H1 (cell line): ENCODE data around the gene RCAN2. TPM values are rescaled to one million over a fixed set of nuclear protein-coding genes. Genes with fewer than 3 reads are reported as not detected.

Experiments used
- CTCF ChIA-PET: fragments of 300-600 bp; sonication (Branson Sonifier 250); formaldehyde crosslinking; loops from one replicate; lab custom pipeline; 2021; ENCODE audit not compliant: partially characterized antibody; lab: Charles Lee
- POLR2A ChIA-PET: fragments of 300-600 bp; sonication (Branson Sonifier 250); formaldehyde crosslinking; loops from one replicate; lab custom pipeline; 2021; ENCODE audit warnings: inconsistent platforms; ENCODE audit not compliant: partially characterized antibody; lab: Charles Lee
- DNase-seq, 2 experiments: peaks; one replicate each; pipeline versions ENCODE4 v3.0.0 to v3.0.0-alpha.2; 2010 to 2022; ENCODE audit warnings: low spot score in 2 of 2, low read depth in 1 of 2, mixed read lengths in 1 of 2
- FAIRE-seq: peaks from 2 replicates; lab custom pipeline; 2011; peaks lifted over from hg19 to GRCh38; lab: Jason Lieb, UNC
- H2AFZ ChIP-seq: 2 replicates; pipeline ENCODE4 v1.8.1; 2012; ENCODE audit warnings: low read length, inconsistent platforms
- H2AK5ac ChIP-seq: 2 replicates; pipeline ENCODE4 v1.6.1; 2013; ENCODE audit warnings: low read depth, low read length
- H2BK120ac ChIP-seq: replicated peaks from 2 replicates; pipeline ENCODE3; 2013; ENCODE audit warnings: low read depth, low read length, inconsistent platforms
- H2BK12ac ChIP-seq: 2 replicates; pipeline ENCODE4 v1.6.1; 2013; ENCODE audit warnings: low read depth, low read length
- H2BK15ac ChIP-seq: 2 replicates; pipeline ENCODE4 v1.6.1; 2013; ENCODE audit warnings: low read length
- H2BK20ac ChIP-seq: 2 replicates; pipeline ENCODE4 v1.6.1; 2013; ENCODE audit warnings: low read length
- H2BK5ac ChIP-seq: 2 replicates; pipeline ENCODE4 v1.6.1; 2013; ENCODE audit warnings: low read depth, low read length
- H3K14ac ChIP-seq: 2 replicates; pipeline ENCODE4 v1.6.1; 2013; ENCODE audit warnings: inconsistent platforms; ENCODE audit not compliant: insufficient read length
- H3K18ac ChIP-seq: 2 replicates; pipeline ENCODE4 v1.6.1; 2013; ENCODE audit warnings: low read length; ENCODE audit errors: extremely low read depth
- H3K23ac ChIP-seq: 2 replicates; pipeline ENCODE4 v1.6.1; 2013; ENCODE audit warnings: inconsistent platforms; ENCODE audit not compliant: insufficient read length
- H3K23me2 ChIP-seq: 2 replicates; pipeline ENCODE4 v1.6.1; 2013; ENCODE audit warnings: low read depth, low read length
- H3K27ac ChIP-seq: 2 replicates; pipeline ENCODE4 v1.6.1; 2011; ENCODE audit warnings: low read depth, low read length, inconsistent platforms
- H3K27me3 ChIP-seq, 4 experiments: replicated peaks in 1 of 4; 1 replicate in 1 of 4; 2 replicates in 3 of 4; pipeline versions ENCODE4 v1.6.1 to v1.8.1; 2011 to 2013; ENCODE audit warnings: low read length in 3 of 4, mild to moderate bottlenecking in 3 of 4, inconsistent platforms in 2 of 4, mixed read lengths in 2 of 4, moderate library complexity in 1 of 4; ENCODE audit not compliant: control insufficient read depth in 3 of 4, insufficient read depth in 3 of 4; ENCODE audit errors: extremely low read depth in 1 of 4
- H3K36me3 ChIP-seq, 4 experiments: 2 replicates each; pipeline versions ENCODE4 v1.6.1 to v1.8.1; 2011 to 2013; ENCODE audit warnings: mild to moderate bottlenecking in 4 of 4, low read length in 3 of 4, moderate library complexity in 2 of 4, control low read depth in 1 of 4, inconsistent platforms in 1 of 4; ENCODE audit not compliant: insufficient read depth in 4 of 4, control insufficient read depth in 2 of 4
- H3K4ac ChIP-seq: replicated peaks from 2 replicates; pipeline ENCODE3; 2013; ENCODE audit warnings: low read length, low read depth, mixed read lengths, inconsistent platforms; ENCODE audit not compliant: insufficient read length
- H3K4me1 ChIP-seq, 4 experiments: replicated peaks in 1 of 4; 1 replicate in 1 of 4; 2 replicates in 3 of 4; pipeline versions ENCODE4 v1.6.1 to v1.8.1; 2011 to 2013; ENCODE audit warnings: low read length in 3 of 4, inconsistent platforms in 2 of 4, mixed read lengths in 1 of 4; ENCODE audit not compliant: insufficient read depth in 4 of 4, control insufficient read depth in 3 of 4
- H3K4me2 ChIP-seq, 2 experiments: 2 replicates each; pipeline versions ENCODE4 v1.6.1 to v1.8.1; 2011 to 2013; ENCODE audit warnings: low read depth in 2 of 2, low read length in 2 of 2, control low read depth in 1 of 2, inconsistent platforms in 1 of 2, mild to moderate bottlenecking in 1 of 2; ENCODE audit not compliant: insufficient read depth in 1 of 2
- H3K4me3 ChIP-seq, 4 experiments: fragments of 200-600, 300-600 bp in 1 of 4; sonication (generic), shearing (Covaris generic), sonication (Bioruptor Twin) in 1 of 4; 2 replicates each; pipeline versions ENCODE4 v1.5.1 to v1.8.1; 2011 to 2016; ENCODE audit warnings: low read length in 4 of 4, low read depth in 3 of 4, control low read depth in 2 of 4, inconsistent platforms in 2 of 4, mild to moderate bottlenecking in 2 of 4, mixed read lengths in 1 of 4, moderate library complexity in 1 of 4; ENCODE audit not compliant: insufficient read depth in 2 of 4; ENCODE audit errors: extremely low read depth in 1 of 4
- H3K56ac ChIP-seq: replicated peaks from 2 replicates; pipeline ENCODE3; 2013; ENCODE audit warnings: low read depth, mild to moderate bottlenecking, mixed read lengths, low read length, inconsistent platforms; ENCODE audit not compliant: insufficient read length
- H3K79me1 ChIP-seq: 2 replicates; pipeline ENCODE4 v1.6.1; 2013; ENCODE audit warnings: low read depth, low read length, control low read depth
- H3K79me2 ChIP-seq, 2 experiments: 2 replicates each; pipeline versions ENCODE4 v1.6.1 to v1.8.1; 2012 to 2013; ENCODE audit warnings: low read length in 2 of 2, mild to moderate bottlenecking in 2 of 2, inconsistent platforms in 1 of 2; ENCODE audit not compliant: insufficient read depth in 2 of 2, control insufficient read depth in 1 of 2
- H3K9ac ChIP-seq, 4 experiments: replicated peaks in 1 of 4; 1 replicate in 1 of 4; 2 replicates in 3 of 4; pipeline versions ENCODE4 v1.6.1 to v1.8.1; 2011 to 2013; ENCODE audit warnings: low read depth in 3 of 4, low read length in 3 of 4, control low read depth in 2 of 4, mild to moderate bottlenecking in 2 of 4, moderate library complexity in 2 of 4, inconsistent platforms in 1 of 4; ENCODE audit errors: extremely low read depth in 1 of 4
- H3K9me3 ChIP-seq, 2 experiments: 2 replicates each; pipeline versions ENCODE4 v1.6.1 to v1.8.1; 2012 to 2013; ENCODE audit warnings: mild to moderate bottlenecking in 2 of 2, moderate library complexity in 2 of 2, control low read depth in 1 of 2, inconsistent platforms in 1 of 2, low read depth in 1 of 2, low read length in 1 of 2, mixed read lengths in 1 of 2; ENCODE audit not compliant: insufficient read depth in 2 of 2
- H4K20me1 ChIP-seq, 2 experiments: replicated peaks in 1 of 2; 2 replicates each; pipeline versions ENCODE3 to v1.8.1; 2011 to 2013; ENCODE audit warnings: inconsistent platforms in 2 of 2, low read length in 2 of 2, mild to moderate bottlenecking in 1 of 2; ENCODE audit not compliant: insufficient read depth in 2 of 2, control insufficient read depth in 1 of 2
- H4K5ac ChIP-seq: 2 replicates; pipeline ENCODE4 v1.6.1; 2013; ENCODE audit warnings: low read length, low read depth, mixed read lengths, inconsistent platforms; ENCODE audit not compliant: insufficient read length
- H4K8ac ChIP-seq: 2 replicates; pipeline ENCODE4 v1.8.0; 2013; ENCODE audit warnings: mild to moderate bottlenecking, moderate library complexity, low read length, inconsistent platforms; ENCODE audit not compliant: insufficient read depth; ENCODE audit errors: extremely low read depth
- H4K91ac ChIP-seq: replicated peaks from 2 replicates; pipeline ENCODE3; 2013; ENCODE audit warnings: low read length, mixed read lengths, inconsistent platforms; ENCODE audit not compliant: insufficient read length
- ASH2L ChIP-seq: fragments of 200-600, 300-600 bp; sonication (generic); IDR thresholded peaks from one replicate; pipeline ENCODE4 v1.7.1; 2017; ENCODE audit warnings: low read length
- ATF3 ChIP-seq: IDR thresholded peaks from 2 replicates; pipeline ENCODE4 v1.6.1; 2011; ENCODE audit warnings: low read depth, mild to moderate bottlenecking, low read length; ENCODE audit not compliant: insufficient read depth
- CTBP2 ChIP-seq: IDR thresholded peaks from 2 replicates; pipeline ENCODE4 v1.7.0; 2011; ENCODE audit warnings: borderline replicate concordance, mild to moderate bottlenecking, moderate library complexity, mixed read lengths, low read length; ENCODE audit not compliant: insufficient read depth, insufficient read length
- EGR1 ChIP-seq: IDR thresholded peaks from 2 replicates; pipeline ENCODE4 v1.6.1; 2011; ENCODE audit warnings: low read depth, low read length, borderline replicate concordance
- NRF1 ChIP-seq: IDR thresholded peaks from 2 replicates; pipeline ENCODE4 v1.6.1; 2011; ENCODE audit warnings: mild to moderate bottlenecking, low read depth, low read length, improper control_type of control experiment
- PHF8 ChIP-seq: fragments of 200-600 bp; sonication (generic); conservative IDR thresholded peaks from 2 replicates; pipeline ENCODE4 v1.7.1; 2012; ENCODE audit warnings: low read depth, mild to moderate bottlenecking, inconsistent platforms, low read length, moderate library complexity
- RFX5 ChIP-seq: IDR thresholded peaks from 2 replicates; pipeline ENCODE4 v1.6.1; 2011; ENCODE audit warnings: low read depth, low read length, improper control_type of control experiment, borderline replicate concordance
- SAP30 ChIP-seq: fragments of 300-600 bp; sonication (generic); IDR thresholded peaks from 2 replicates; pipeline ENCODE4 v1.7.1; 2012; ENCODE audit warnings: low read length, moderate library complexity, mild to moderate bottlenecking, inconsistent platforms; ENCODE audit not compliant: insufficient read depth, insufficient replicate concordance
- SIRT6 ChIP-seq: IDR thresholded peaks from one replicate; pipeline ENCODE4 v1.7.1; 2012; ENCODE audit warnings: low read length, inconsistent platforms
- ZNF274 ChIP-seq: IDR thresholded peaks from 2 replicates; pipeline ENCODE4 v1.7.0; 2012; ENCODE audit warnings: low read length, borderline replicate concordance; ENCODE audit errors: extremely low read depth
- WGBS, 2 experiments: shearing (Covaris generic) in 1 of 2; methylation state at CpG; one replicate each; pipeline versions ENCODE4 v1.1.6 to v1.1.7; 2013 to 2015; ENCODE audit warnings: low lambda C conversion rate in 2 of 2, mixed read lengths in 2 of 2, inconsistent platforms in 1 of 2, low coverage in 1 of 2, missing lambda C conversion rate in 1 of 2; ENCODE audit not compliant: insufficient replicate concordance in 2 of 2, insufficient coverage in 1 of 2, insufficient read length in 1 of 2; ENCODE audit errors: extremely low coverage in 1 of 2, missing lambda C conversion rate in 1 of 2; 5-methylcytosine and 5-hydroxymethylcytosine counted together
- polyA plus RNA-seq, 7 experiments: library from polyadenylated mRNA; depleted of rRNA in 3 of 7; stranded (reverse) in 5 of 7; unstranded in 2 of 7; fragments of >200 nt in 5 of 7; fragments of 200-250 nt in 2 of 7; gene quantifications; 1 replicate in 5 of 7; 2 replicates in 1 of 7; 4 replicates in 1 of 7; pipeline versions ENCODE4 v1.2.1 to v1.2.3, GENCODE V29; 2011 to 2013; ENCODE audit warnings: missing spikeins in 2 of 7, mixed read lengths in 2 of 7
- total RNA-seq: library from RNA; stranded (reverse); fragmentation: NEBNext Ultra II Directional; extraction: Animal tissue kit (Norgen Biotek cat#: 25700); gene quantifications from 2 replicates; pipeline ENCODE4 v1.2.1, GENCODE V29; 2021

Gene RCAN2
- total and polyA plus RNA-seq, 2 of the 8 experiments (the other 6 are each of a cell fraction or from before 2014, with no cell fraction given) = 5.0 to 8.5 TPM

DNA sequence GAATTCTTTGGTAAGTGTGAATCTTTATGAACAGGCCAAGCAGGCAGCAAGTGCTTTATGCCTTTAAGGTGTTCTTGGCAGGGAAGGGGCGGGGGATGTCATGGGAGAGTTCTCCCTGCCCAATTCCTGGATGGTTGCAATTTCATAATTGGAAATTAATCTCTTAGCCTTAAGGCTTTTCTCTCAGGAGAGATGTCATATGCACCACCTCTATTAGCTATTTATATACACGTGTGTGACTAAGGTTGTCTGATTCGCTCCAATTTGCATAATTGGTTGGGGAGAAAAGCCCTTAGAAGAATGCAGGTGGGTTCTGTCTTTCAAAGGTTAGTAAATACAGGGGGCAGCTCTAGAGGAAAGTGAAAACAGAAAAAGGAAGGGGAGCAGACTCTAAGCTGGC lies 315.3 kb downstream of the RCAN2 start:
- Histone ChIP-seq H2AK5ac (no peak overlapping the region), H3K18ac (no peak overlapping the region), H2BK5ac (no peak overlapping the region), H2AFZ (no peak overlapping the region), H4K20me1 (no peaks in the 10 kb centered on the region), H3K23ac (no peak overlapping the region), H3K9ac (no peak overlapping the region), H3K79me2 (no peaks in the 10 kb centered on the region), H3K79me1 (no peaks in the 10 kb centered on the region), H3K27me3 (no peaks in the 10 kb centered on the region), H3K4ac (no peak overlapping the region), H3K4me2 (no peak overlapping the region), H3K14ac (no peak overlapping the region), H2BK20ac (no peak overlapping the region), H3K9me3 (no peaks in the 10 kb centered on the region), H4K91ac (no peak overlapping the region), H2BK12ac (no peak overlapping the region), H2BK15ac (no peak overlapping the region), H3K36me3 (no peaks in the 10 kb centered on the region), H3K56ac (no peak overlapping the region), H3K4me1 (peaks cover 2 to 6% (median 3%) of the 10 kb centered on the region in 4 experiments; a peak in 3 of 7 replicates), H3K27ac (no peak overlapping the region), H3K4me3 (no peak overlapping the region), H2BK120ac (no peak overlapping the region), H4K5ac (no peak overlapping the region), H3K23me2 (no peaks in the 10 kb centered on the region), H4K8ac (no peak overlapping the region)
- POLR2A ChIA-PET = no interaction called here
- CTCF ChIA-PET = interaction anchor here (1.0 to 1.1 kb wide), 2 partner anchors 10 to 11 kb away, joined by 3 read pairs; no protein-coding TSS in a partner anchor
- whole genome bisulfite sequencing, 2 experiments = 70% methylated on average over 3 of the region's 3 CpGs; no CpG with 5 or more reads in 1 of the 2 experiments
- DNase-seq (no peak), FAIRE-seq (no peak)
- TF ChIP-seq RFX5 = no peak
- TF ChIP-seq PHF8 = no peak
- TF ChIP-seq CTBP2 = no peak
- no peak for TF ChIP-seq EGR1
- TF ChIP-seq NRF1 = no peak
- no peak for TF ChIP-seq ZNF274
- no peak for TF ChIP-seq SAP30
- TF ChIP-seq SIRT6 = no peak
- no peak for TF ChIP-seq ATF3
- no peak for TF ChIP-seq ASH2L
